Endothelial cell of umbilical vein (primary cell): Measurements from ENCODE around the gene LCOR. TPM values are rescaled to one million over a fixed set of nuclear protein-coding genes. Genes with fewer than 3 reads are reported as not detected.

Source experiments
- BruUV-seq: library from RNA; stranded (reverse); fragments of 400-500 nt; replicated peaks from 2 replicates; lab custom pipeline; 2021; lab: Mats Ljungman, UMichigan
- CTCF ChIA-PET: fragments of 300-600, 350-600 bp; sonication (Branson Sonifier 250); formaldehyde crosslinking; loops from one replicate; lab custom pipeline; 2021; ENCODE audit warnings: antibody characterized with exemption, inconsistent platforms; lab: Charles Lee
- POLR2A ChIA-PET: fragments of 300-600, 350-600 bp; sonication (Branson Sonifier 250); formaldehyde crosslinking; loops from one replicate; lab custom pipeline; 2021; ENCODE audit warnings: antibody characterized with exemption, inconsistent platforms; lab: Charles Lee
- DNase-seq: peaks from one replicate; pipeline ENCODE4 v3.0.0-alpha.2; 2011; ENCODE audit warnings: low read depth, low spot score
- FAIRE-seq: peaks from 2 replicates; lab custom pipeline; 2011; peaks lifted over from hg19 to GRCh38; lab: Jason Lieb, UNC
- H2AFZ ChIP-seq: 2 replicates; pipeline ENCODE4 v1.6.0; 2012; ENCODE audit warnings: low read depth, low read length, control low read depth, inconsistent platforms
- H3K27ac ChIP-seq: 2 replicates; pipeline ENCODE4 v1.5.1; 2011; ENCODE audit warnings: low read depth, mild to moderate bottlenecking, control low read depth, low read length, moderate library complexity; ENCODE audit not compliant: insufficient read depth
- H3K27me3 ChIP-seq, 2 experiments: 2 replicates each; pipeline versions ENCODE4 v1.6.0 to v1.6.1; 2011; ENCODE audit warnings: low read length in 2 of 2, mixed read lengths in 1 of 2; ENCODE audit not compliant: control insufficient read depth in 2 of 2, insufficient read depth in 2 of 2
- H3K36me3 ChIP-seq, 2 experiments: 2 replicates in 1 of 2; 3 replicates in 1 of 2; pipeline ENCODE4 v1.5.1; 2011; ENCODE audit warnings: low read length in 2 of 2, mild to moderate bottlenecking in 1 of 2, moderate library complexity in 1 of 2; ENCODE audit not compliant: control insufficient read depth in 2 of 2, insufficient read depth in 2 of 2; ENCODE audit errors: extremely low read depth in 1 of 2
- H3K4me1 ChIP-seq: 3 replicates; pipeline ENCODE4 v1.5.1; 2011; ENCODE audit warnings: mild to moderate bottlenecking, low read length; ENCODE audit not compliant: control insufficient read depth, insufficient read depth; ENCODE audit errors: extremely low read depth
- H3K4me2 ChIP-seq: 2 replicates; pipeline ENCODE4 v1.6.1; 2011; ENCODE audit warnings: low read length, control low read depth, mixed read lengths; ENCODE audit not compliant: insufficient read depth
- H3K4me3 ChIP-seq, 3 experiments: fragments of 200-600 bp in 1 of 3; sonication (generic), shearing (Covaris generic) in 1 of 3; replicated peaks in 1 of 3; 2 replicates each; pipeline ENCODE4 v1.5.1; 2011 to 2016; ENCODE audit warnings: control low read depth in 3 of 3, low read length in 3 of 3, mild to moderate bottlenecking in 2 of 3, inconsistent platforms in 1 of 3, low read depth in 1 of 3, moderate library complexity in 1 of 3; ENCODE audit not compliant: insufficient read depth in 1 of 3
- H3K79me2 ChIP-seq: 2 replicates; pipeline ENCODE4 v1.6.0; 2012; ENCODE audit warnings: low read length, inconsistent platforms; ENCODE audit not compliant: control insufficient read depth, insufficient read depth
- H3K9ac ChIP-seq: replicated peaks from 2 replicates; pipeline ENCODE3; 2011; ENCODE audit warnings: low read length, control low read depth; ENCODE audit not compliant: insufficient read depth; ENCODE audit errors: extremely low read depth
- H3K9me1 ChIP-seq: replicated peaks from 3 replicates; pipeline ENCODE4 v1.6.0; 2011; ENCODE audit warnings: mild to moderate bottlenecking, low read length; ENCODE audit not compliant: control insufficient read depth, insufficient read depth; ENCODE audit errors: extremely low read depth
- H3K9me3 ChIP-seq: replicated peaks from 2 replicates; pipeline ENCODE4 v1.5.1; 2012; ENCODE audit warnings: low read length, inconsistent platforms; ENCODE audit not compliant: control insufficient read depth, insufficient read depth
- H4K20me1 ChIP-seq: replicated peaks from 2 replicates; pipeline ENCODE3; 2011; ENCODE audit warnings: mild to moderate bottlenecking, low read length; ENCODE audit not compliant: control insufficient read depth, insufficient read depth; ENCODE audit errors: extremely low read depth
- EZH2 ChIP-seq: IDR thresholded peaks from 2 replicates; pipeline ENCODE4 v1.6.1; 2012; ENCODE audit warnings: borderline replicate concordance, low read depth, mild to moderate bottlenecking, moderate library complexity, low read length, inconsistent platforms; ENCODE audit not compliant: severe bottlenecking
- FOS ChIP-seq: IDR thresholded peaks from 2 replicates; pipeline ENCODE4 v1.6.1; 2011; ENCODE audit warnings: mild to moderate bottlenecking, low read length, moderate library complexity, borderline replicate concordance; ENCODE audit not compliant: insufficient read depth
- GATA2 ChIP-seq: IDR thresholded peaks from 2 replicates; pipeline ENCODE4 v1.7.0; 2011; ENCODE audit warnings: low read depth, mild to moderate bottlenecking, moderate library complexity, mixed read lengths, low read length; ENCODE audit not compliant: insufficient read length, insufficient read depth
- JUN ChIP-seq: IDR thresholded peaks from 2 replicates; pipeline ENCODE4 v1.6.1; 2011; ENCODE audit warnings: borderline replicate concordance, low read depth; ENCODE audit not compliant: insufficient read length, insufficient read depth
- MYC ChIP-seq: IDR thresholded peaks from one replicate; pipeline ENCODE4 v1.6.1; 2011; ENCODE audit warnings: mild to moderate bottlenecking, low read depth, low read length
- POLR2A ChIP-seq: IDR thresholded peaks from 2 replicates; pipeline ENCODE4 v1.6.1; 2012; ENCODE audit warnings: low read depth, mild to moderate bottlenecking, control low read depth, low read length
- POLR2AphosphoS5 ChIP-seq: IDR thresholded peaks from 2 replicates; pipeline ENCODE4 v1.6.1; 2012; ENCODE audit warnings: low read depth, mild to moderate bottlenecking, control low read depth, low read length, moderate library complexity; ENCODE audit not compliant: insufficient read depth
- dilution Hi-C: fragments of 300-500 bp; cut with MboI; formaldehyde crosslinking; loops from one replicate; pipeline ENCODE4 v1.15.0; 2019; ENCODE audit warnings: low sequenced_read_pairs; ENCODE audit not compliant: extremely low pct_ligation_motif_present
- intact Hi-C: fragments of 100-400 bp; cut with micrococcal nuclease; formaldehyde crosslinking; loops from one replicate; pipeline ENCODE4 v1.10.0; 2022
- polyA plus RNA-seq, 4 experiments: library from polyadenylated mRNA; depleted of rRNA in 3 of 4; stranded (reverse) in 3 of 4; unstranded in 1 of 4; fragments of >200 nt; gene quantifications; 2 replicates each; pipeline versions ENCODE4 v1.2.1 to v1.2.3, GENCODE V29; 2011 to 2012; ENCODE audit warnings: missing spikeins in 1 of 4
- total RNA-seq: library from RNA; stranded (reverse); gene quantifications from 2 replicates; pipeline ENCODE4 v1.2.3, GENCODE V29; 2021
- TF ChIP-seq, protein P1 (sequence below), 2 donors: IDR thresholded peaks; 1 replicate in 1 of 2; 2 replicates in 1 of 2; pipeline ENCODE4 v1.5.1; 2011; ENCODE audit warnings: low read length in 2 of 2, mild to moderate bottlenecking in 2 of 2, moderate library complexity in 2 of 2, control low read depth in 1 of 2, inconsistent platforms in 1 of 2, low read depth in 1 of 2; ENCODE audit not compliant: insufficient read depth in 1 of 2; ENCODE audit errors: extremely low read depth in 1 of 2
- TF ChIP-seq, protein P2 (sequence below): IDR thresholded peaks from 2 replicates; pipeline ENCODE4 v1.6.1; 2011; ENCODE audit not compliant: insufficient read depth, insufficient read length

Gene LCOR
- total and polyA plus RNA-seq, 2 donors (not counting 3 experiments of a cell fraction or from before 2014, with no cell fraction given), result 11.6 to 39.0 TPM

- Histone ChIP-seq H3K4me3 (no peak overlapping the region), H3K79me2 (peaks cover 74% of the 10 kb centered on the region), H4K20me1 (peaks cover 27% of the 10 kb centered on the region), H2AFZ (no peak overlapping the region), H3K9me3 (no peaks in the 10 kb centered on the region), H3K4me2 (no peak overlapping the region), H3K4me1 (no peaks in the 10 kb centered on the region), H3K9ac (no peak overlapping the region), H3K36me3 (no peaks in the 10 kb centered on the region), H3K9me1 (peaks cover 2% of the 10 kb centered on the region), H3K27ac (no peak overlapping the region), H3K27me3 (no peaks in the 10 kb centered on the region)
- dilution Hi-C loops (no loop called here), intact Hi-C loops (no loop called here)
- FAIRE-seq (no peak), DNase-seq (no peak)
- ChIA-PET POLR2A (no interaction called here), CTCF (no interaction called here)
- TF ChIP-seq MYC, result no peak
- TF ChIP-seq, protein P1, sequence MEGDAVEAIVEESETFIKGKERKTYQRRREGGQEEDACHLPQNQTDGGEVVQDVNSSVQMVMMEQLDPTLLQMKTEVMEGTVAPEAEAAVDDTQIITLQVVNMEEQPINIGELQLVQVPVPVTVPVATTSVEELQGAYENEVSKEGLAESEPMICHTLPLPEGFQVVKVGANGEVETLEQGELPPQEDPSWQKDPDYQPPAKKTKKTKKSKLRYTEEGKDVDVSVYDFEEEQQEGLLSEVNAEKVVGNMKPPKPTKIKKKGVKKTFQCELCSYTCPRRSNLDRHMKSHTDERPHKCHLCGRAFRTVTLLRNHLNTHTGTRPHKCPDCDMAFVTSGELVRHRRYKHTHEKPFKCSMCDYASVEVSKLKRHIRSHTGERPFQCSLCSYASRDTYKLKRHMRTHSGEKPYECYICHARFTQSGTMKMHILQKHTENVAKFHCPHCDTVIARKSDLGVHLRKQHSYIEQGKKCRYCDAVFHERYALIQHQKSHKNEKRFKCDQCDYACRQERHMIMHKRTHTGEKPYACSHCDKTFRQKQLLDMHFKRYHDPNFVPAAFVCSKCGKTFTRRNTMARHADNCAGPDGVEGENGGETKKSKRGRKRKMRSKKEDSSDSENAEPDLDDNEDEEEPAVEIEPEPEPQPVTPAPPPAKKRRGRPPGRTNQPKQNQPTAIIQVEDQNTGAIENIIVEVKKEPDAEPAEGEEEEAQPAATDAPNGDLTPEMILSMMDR (IDR thresholded peaks at IDR 0.05; ENCODE audit: extremely low read depth in 1 of 2, insufficient read depth in 1 of 2, low read depth in 1 of 2, low read length in 2 of 2), result no peak
- TF ChIP-seq JUN, result no peak
- TF ChIP-seq, protein P2, sequence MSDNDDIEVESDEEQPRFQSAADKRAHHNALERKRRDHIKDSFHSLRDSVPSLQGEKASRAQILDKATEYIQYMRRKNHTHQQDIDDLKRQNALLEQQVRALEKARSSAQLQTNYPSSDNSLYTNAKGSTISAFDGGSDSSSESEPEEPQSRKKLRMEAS, result no peak
- no peak for TF ChIP-seq POLR2A
- no peak for TF ChIP-seq FOS
- no peak for TF ChIP-seq EZH2
- no peak for TF ChIP-seq GATA2
- no peak for TF ChIP-seq POLR2AphosphoS5
- no TSS peak for BruUV-seq
Observed at GRCh38 chr10:96902117-96902516, 70.0 kb downstream of the LCOR start.
